GM12878 (cell line): Measurements from ENCODE around the gene ATP6V0D1.

ENCODE experiments used
- CEBPB ChIP-seq, 2 experiments: fragments of 150-350 bp in 1 of 2; IDR thresholded peaks; 2 replicates each; pipeline ENCODE4 v1.6.1; 2012 to 2014; ENCODE audit warnings: low read depth in 2 of 2, low read length in 2 of 2, borderline replicate concordance in 1 of 2, inconsistent platforms in 1 of 2
- CTCF ChIP-seq, 3 experiments: IDR thresholded peaks in 2 of 3; conservative IDR thresholded peaks in 1 of 3; 2 replicates each; pipeline ENCODE4 v1.5.1; 2011; ENCODE audit warnings: low read depth in 3 of 3, low read length in 3 of 3, mild to moderate bottlenecking in 3 of 3, control low read depth in 2 of 3, moderate library complexity in 2 of 3, inconsistent platforms in 1 of 3, mixed read lengths in 1 of 3; ENCODE audit not compliant: control insufficient read depth in 2 of 3, insufficient read depth in 1 of 3; ENCODE audit errors: extremely low read depth in 1 of 3
- EZH2 ChIP-seq: IDR thresholded peaks from 2 replicates; pipeline ENCODE4 v1.6.1; 2012; ENCODE audit warnings: low read depth, mild to moderate bottlenecking, control low read depth, inconsistent platforms, low read length, borderline replicate concordance; ENCODE audit not compliant: control insufficient read depth
- GABPA ChIP-seq: IDR thresholded peaks from 2 replicates; pipeline ENCODE4 v1.6.1; 2014; ENCODE audit warnings: antibody characterized with exemption, low read depth, mild to moderate bottlenecking, inconsistent platforms
- KAT2A ChIP-seq: conservative IDR thresholded peaks from 2 replicates; pipeline ENCODE4 v1.6.1; 2011; ENCODE audit warnings: low read depth, low read length; ENCODE audit not compliant: control insufficient read depth
- NFIC ChIP-seq: IDR thresholded peaks from 2 replicates; pipeline ENCODE4 v1.6.1; 2012; ENCODE audit warnings: low read depth, mild to moderate bottlenecking, inconsistent platforms, low read length, moderate library complexity
- POLR2A ChIP-seq: IDR thresholded peaks from 2 replicates; pipeline ENCODE4 v1.6.1; 2011; ENCODE audit warnings: low read depth, mild to moderate bottlenecking, low read length
- POLR2AphosphoS5 ChIP-seq: IDR thresholded peaks from 2 replicates; pipeline ENCODE4 v1.6.1; 2011; ENCODE audit warnings: mild to moderate bottlenecking, low read length, inconsistent platforms
- USF1 ChIP-seq: IDR thresholded peaks from 2 replicates; pipeline ENCODE4 v1.6.1; 2011; ENCODE audit warnings: borderline replicate concordance, low read depth, mild to moderate bottlenecking, moderate library complexity, mixed read lengths, low read length; ENCODE audit not compliant: insufficient read depth; ENCODE audit errors: extremely low read length
- ZBTB40 ChIP-seq: fragments of 450-650 bp; IDR thresholded peaks from 2 replicates; pipeline ENCODE4 v1.6.1; 2016; ENCODE audit warnings: mild to moderate bottlenecking, moderate library complexity, borderline replicate concordance
- ZNF687 ChIP-seq: fragments of 450-650 bp; IDR thresholded peaks from 2 replicates; pipeline ENCODE4 v1.6.1; 2017; ENCODE audit warnings: mild to moderate bottlenecking, moderate library complexity

GRCh38 chr16:67390816-67391423 lies 90.0 kb downstream of the ATP6V0D1 start:
- TF ChIP-seq POLR2AphosphoS5: no peak
- no peak for TF ChIP-seq NFIC
- no peak for TF ChIP-seq ZBTB40
- no peak for TF ChIP-seq POLR2A
- TF ChIP-seq USF1: no peak
- TF ChIP-seq EZH2: no peak
- TF ChIP-seq CTCF (IDR thresholded peaks at IDR 0.05 in 2 of 3, conservative IDR thresholded peaks at IDR 0.05 in 1 of 3; ENCODE audit: control insufficient read depth in 2 of 3, extremely low read depth in 1 of 3, insufficient read depth in 1 of 3, low read depth in 3 of 3, low read length in 3 of 3): no peak
- no peak for TF ChIP-seq CEBPB (IDR thresholded peaks at IDR 0.05; ENCODE audit: borderline replicate concordance in 1 of 2, low read depth in 2 of 2, low read length in 2 of 2)
- TF ChIP-seq KAT2A: no peak
- TF ChIP-seq GABPA: no peak
- no peak for TF ChIP-seq ZNF687
